Measurements from ENCODE around the gene CEACAM19. TPM values are rescaled to one million over a fixed set of nuclear protein-coding genes. Genes with fewer than 3 reads are reported as not detected.
A peak's percentile ranks its signal among the peaks of the same experiment; 100 is the strongest.

Gene CEACAM19
- total and polyA plus RNA-seq, 2 of the 13 experiments (the other 11 are each of a cell fraction or from before 2014, with no cell fraction given) = 1.3 to 4.0 TPM

GRCh38 chr19:44644402-44645016, 26.8 kb upstream of the CEACAM19 start (continued):
- TF ChIP-seq, protein P1, sequence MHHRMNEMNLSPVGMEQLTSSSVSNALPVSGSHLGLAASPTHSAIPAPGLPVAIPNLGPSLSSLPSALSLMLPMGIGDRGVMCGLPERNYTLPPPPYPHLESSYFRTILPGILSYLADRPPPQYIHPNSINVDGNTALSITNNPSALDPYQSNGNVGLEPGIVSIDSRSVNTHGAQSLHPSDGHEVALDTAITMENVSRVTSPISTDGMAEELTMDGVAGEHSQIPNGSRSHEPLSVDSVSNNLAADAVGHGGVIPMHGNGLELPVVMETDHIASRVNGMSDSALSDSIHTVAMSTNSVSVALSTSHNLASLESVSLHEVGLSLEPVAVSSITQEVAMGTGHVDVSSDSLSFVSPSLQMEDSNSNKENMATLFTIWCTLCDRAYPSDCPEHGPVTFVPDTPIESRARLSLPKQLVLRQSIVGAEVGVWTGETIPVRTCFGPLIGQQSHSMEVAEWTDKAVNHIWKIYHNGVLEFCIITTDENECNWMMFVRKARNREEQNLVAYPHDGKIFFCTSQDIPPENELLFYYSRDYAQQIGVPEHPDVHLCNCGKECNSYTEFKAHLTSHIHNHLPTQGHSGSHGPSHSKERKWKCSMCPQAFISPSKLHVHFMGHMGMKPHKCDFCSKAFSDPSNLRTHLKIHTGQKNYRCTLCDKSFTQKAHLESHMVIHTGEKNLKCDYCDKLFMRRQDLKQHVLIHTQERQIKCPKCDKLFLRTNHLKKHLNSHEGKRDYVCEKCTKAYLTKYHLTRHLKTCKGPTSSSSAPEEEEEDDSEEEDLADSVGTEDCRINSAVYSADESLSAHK (CRISPR knock-in tag; IDR thresholded peaks at IDR 0.05; ENCODE audit: borderline replicate concordance) = 0 out of 2 replicates have a peak, but pooled peaks have one; percentile 57
- TF ChIP-seq SALL1 (CRISPR knock-in tag; IDR thresholded peaks at IDR 0.05) (peak; percentile 14), HCFC1 (IDR thresholded peaks at IDR 0.05; ENCODE audit: low read depth, low read length) (no peak), RCOR2 (CRISPR knock-in tag; IDR thresholded peaks at IDR 0.05) (no peak), RBM22 (optimal IDR thresholded peaks at IDR 0.05; ENCODE audit: low read length) (no peak), ZMAT5 (CRISPR knock-in tag; IDR thresholded peaks at IDR 0.05; ENCODE audit: borderline replicate concordance, low read depth) (no peak), HHEX (CRISPR knock-in tag; IDR thresholded peaks at IDR 0.05) (no peak), ZNF773 (CRISPR knock-in tag; IDR thresholded peaks at IDR 0.05; ENCODE audit: borderline replicate concordance) (no peak), ZNF224 (CRISPR knock-in tag; IDR thresholded peaks at IDR 0.05) (no peak), PBX3 (CRISPR knock-in tag; IDR thresholded peaks at IDR 0.05; ENCODE audit: borderline replicate concordance) (no peak), CBX5 (CRISPR knock-in tag; IDR thresholded peaks at IDR 0.05; ENCODE audit: borderline replicate concordance) (no peak), CBX1 (IDR thresholded peaks at IDR 0.05; ENCODE audit: low read depth) (no peak), MTF2 (CRISPR knock-in tag; IDR thresholded peaks at IDR 0.05; ENCODE audit: borderline replicate concordance) (no peak), MYC (CRISPR knock-in tag; IDR thresholded peaks at IDR 0.05; ENCODE audit: borderline replicate concordance) (no peak), HMG20A (CRISPR knock-in tag; IDR thresholded peaks at IDR 0.05; ENCODE audit: borderline replicate concordance) (no peak), RBAK (CRISPR knock-in tag; IDR thresholded peaks at IDR 0.05) (no peak), ZNF775 (CRISPR knock-in tag; IDR thresholded peaks at IDR 0.05; ENCODE audit: borderline replicate concordance) (0 out of 2 replicates have a peak, but pooled peaks have one; percentile 0), ZNF614 (CRISPR knock-in tag; IDR thresholded peaks at IDR 0.05; ENCODE audit: borderline replicate concordance) (no peak), ZNF562 (CRISPR knock-in tag; IDR thresholded peaks at IDR 0.05; ENCODE audit: borderline replicate concordance) (no peak), HNF1B (CRISPR knock-in tag; IDR thresholded peaks at IDR 0.05) (no peak)
- TF ChIP-seq, protein P2, sequence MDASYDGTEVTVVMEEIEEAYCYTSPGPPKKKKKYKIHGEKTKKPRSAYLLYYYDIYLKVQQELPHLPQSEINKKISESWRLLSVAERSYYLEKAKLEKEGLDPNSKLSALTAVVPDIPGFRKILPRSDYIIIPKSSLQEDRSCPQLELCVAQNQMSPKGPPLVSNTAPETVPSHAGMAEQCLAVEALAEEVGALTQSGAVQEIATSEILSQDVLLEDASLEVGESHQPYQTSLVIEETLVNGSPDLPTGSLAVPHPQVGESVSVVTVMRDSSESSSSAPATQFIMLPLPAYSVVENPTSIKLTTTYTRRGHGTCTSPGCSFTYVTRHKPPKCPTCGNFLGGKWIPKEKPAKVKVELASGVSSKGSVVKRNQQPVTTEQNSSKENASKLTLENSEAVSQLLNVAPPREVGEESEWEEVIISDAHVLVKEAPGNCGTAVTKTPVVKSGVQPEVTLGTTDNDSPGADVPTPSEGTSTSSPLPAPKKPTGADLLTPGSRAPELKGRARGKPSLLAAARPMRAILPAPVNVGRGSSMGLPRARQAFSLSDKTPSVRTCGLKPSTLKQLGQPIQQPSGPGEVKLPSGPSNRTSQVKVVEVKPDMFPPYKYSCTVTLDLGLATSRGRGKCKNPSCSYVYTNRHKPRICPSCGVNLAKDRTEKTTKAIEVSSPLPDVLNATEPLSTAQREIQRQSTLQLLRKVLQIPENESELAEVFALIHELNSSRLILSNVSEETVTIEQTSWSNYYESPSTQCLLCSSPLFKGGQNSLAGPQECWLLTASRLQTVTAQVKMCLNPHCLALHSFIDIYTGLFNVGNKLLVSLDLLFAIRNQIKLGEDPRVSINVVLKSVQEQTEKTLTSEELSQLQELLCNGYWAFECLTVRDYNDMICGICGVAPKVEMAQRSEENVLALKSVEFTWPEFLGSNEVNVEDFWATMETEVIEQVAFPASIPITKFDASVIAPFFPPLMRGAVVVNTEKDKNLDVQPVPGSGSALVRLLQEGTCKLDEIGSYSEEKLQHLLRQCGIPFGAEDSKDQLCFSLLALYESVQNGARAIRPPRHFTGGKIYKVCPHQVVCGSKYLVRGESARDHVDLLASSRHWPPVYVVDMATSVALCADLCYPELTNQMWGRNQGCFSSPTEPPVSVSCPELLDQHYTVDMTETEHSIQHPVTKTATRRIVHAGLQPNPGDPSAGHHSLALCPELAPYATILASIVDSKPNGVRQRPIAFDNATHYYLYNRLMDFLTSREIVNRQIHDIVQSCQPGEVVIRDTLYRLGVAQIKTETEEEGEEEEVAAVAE (CRISPR knock-in tag; IDR thresholded peaks at IDR 0.05; ENCODE audit: borderline replicate concordance) = no peak
